Psoas muscle (tissue), 8 donors: ENCODE data around the gene AMN. TPM values are rescaled to one million over a fixed set of nuclear protein-coding genes. Genes with fewer than 3 reads are reported as not detected.

Experiments used
- ATAC-seq, 4 donors: fragments of 200-7000 bp; cut with Tn5 transposase; one replicate each; pipeline ENCODE4 v1.9.1; 2020; ENCODE audit warnings: moderate library complexity in 3 of 4, mild to moderate bottlenecking in 2 of 4
- DNase-seq, 2 donors: peaks; one replicate each; pipeline ENCODE4 v3.0.0-alpha.2; 2020
- H3K27ac ChIP-seq: fragments of 200-600 bp; one replicate; pipeline ENCODE4 v1.8.0; 2022
- H3K27me3 ChIP-seq, 3 donors: fragments of 200-600 bp in 1 of 3; one replicate each; pipeline versions ENCODE4 v1.6.1 to v1.8.0; 2013 to 2022; ENCODE audit warnings: low read length in 2 of 3, mild to moderate bottlenecking in 2 of 3, moderate library complexity in 1 of 3; ENCODE audit not compliant: insufficient read depth in 3 of 3
- H3K36me3 ChIP-seq, 2 donors: fragments of 200-600 bp in 1 of 2; one replicate each; pipeline versions ENCODE4 v1.6.1 to v1.8.0; 2013 to 2022; ENCODE audit warnings: low read depth in 1 of 2, mild to moderate bottlenecking in 1 of 2, moderate library complexity in 1 of 2; ENCODE audit not compliant: insufficient read depth in 1 of 2
- H3K4me1 ChIP-seq: fragments of 200-600 bp; one replicate; pipeline ENCODE4 v1.8.0; 2022
- H3K4me3 ChIP-seq: fragments of 200-600 bp; one replicate; pipeline ENCODE4 v1.8.0; 2022; ENCODE audit warnings: mild to moderate bottlenecking
- H3K9me3 ChIP-seq: fragments of 200-600 bp; one replicate; pipeline ENCODE4 v1.8.0; 2022
- CTCF ChIP-seq: fragments of 200-600 bp; IDR thresholded peaks from one replicate; pipeline ENCODE4 v1.8.0; 2022; ENCODE audit warnings: antibody characterized with exemption
- WGBS, 3 donors: extraction: QIAGEN DNeasy Blood & Tissue Kit; methylation state at CpG; one replicate each; pipeline versions ENCODE4 v1.1.6 to v1.1.7; 2013; 5-methylcytosine and 5-hydroxymethylcytosine counted together
- intact Hi-C, 2 donors: fragments of 100-400 bp; cut with DNase I; formaldehyde crosslinking; loops; one replicate each; pipeline versions ENCODE4 v1.11.0 to v1.14.2; 2022
- polyA plus RNA-seq, 3 donors: library from polyadenylated mRNA; stranded (reverse); fragments of 200-250 nt; gene quantifications; one replicate each; pipeline ENCODE4 v1.2.3, GENCODE V29; 2013
- total RNA-seq, 4 donors: library from RNA; stranded (reverse); fragmentation: NEBNext Ultra II Directional in 2 of 4; extraction: Animal tissue kit (Norgen Biotek cat#: 25700) in 2 of 4; gene quantifications; one replicate each; pipeline versions ENCODE4 v1.2.1 to v1.2.4, GENCODE V29; 2021 to 2023
- donor health status: healthy with polysubstance abuse.
- donor health status: DM: no; HTN: no; CAD: no; lungs with moderate emphysema.
- donor health status: Bipolar disorder and iron deficiency.
- donor health status: healthy.
- donor health status: DM: yes; HTN: yes; CAD: no.
- donor health status: DM: no; HTN: no; CAD: no.
- donor health status: DM: no; HTN: no; CAD: no.
- donor health status: DM: yes; HTN: yes; CAD: no.

Gene AMN
- total and polyA plus RNA-seq, 7 donors = 0.18 to 0.19 (median 0.18) TPM; not detected in 4

GRCh38 chr14:102955636-102956408 lies 33.4 kb downstream of the AMN start:
- ATAC-seq (no peak), DNase-seq (no peak)
- Histone ChIP-seq H3K27ac (no peak overlapping the region), H3K4me3 (no peak overlapping the region), H3K36me3 (peaks cover 3 to 99% of the 10 kb centered on the region in 2 donors), H3K27me3 (no peaks in the 10 kb centered on the region), H3K4me1 (no peaks in the 10 kb centered on the region), H3K9me3 (no peaks in the 10 kb centered on the region)
- intact Hi-C loops = no loop called here
- WGBS, 3 donors = 88 to 91% (median 89%) methylated on average over 8 of the region's 8 CpGs
- TF ChIP-seq CTCF = no peak

- Histone ChIP-seq H3K27me3 (no peaks in the 10 kb centered on the region), H3K36me3 (peaks cover 3 to 99% of the 10 kb centered on the region in 2 donors), H3K9me3 (no peaks in the 10 kb centered on the region), H3K27ac (no peak overlapping the region), H3K4me3 (no peak overlapping the region), H3K4me1 (no peaks in the 10 kb centered on the region)
- WGBS, 3 donors = 78 to 84% (median 82%) methylated on average over 10 of the region's 10 CpGs
- intact Hi-C loops = no loop called here
- DNase-seq (no peak), ATAC-seq (no peak)
- no peak for TF ChIP-seq CTCF
These were observed 34.8 kb downstream of the AMN start for GRCh38 chr14:102957222-102957621.

GRCh38 chr14:102958461-102958860 lies 36.0 kb downstream of the AMN start:
- DNase-seq (no peak), ATAC-seq (no peak)
- no peak for TF ChIP-seq CTCF
- 93 to 95% (median 93%) methylated on average over 10 of the region's 10 CpGs for WGBS, 3 donors
- intact Hi-C loops = no loop called here
- H3K27ac ChIP-seq = no peak overlapping the region
- H3K4me3 ChIP-seq = no peak overlapping the region
- H3K4me1 ChIP-seq = no peaks in the 10 kb centered on the region
- H3K27me3 ChIP-seq = no peaks in the 10 kb centered on the region
- H3K36me3 ChIP-seq = peaks cover 7 to 99% of the 10 kb centered on the region in 2 donors
- H3K9me3 ChIP-seq = no peaks in the 10 kb centered on the region

- Histone ChIP-seq H3K9me3 (no peaks in the 10 kb centered on the region), H3K36me3 (peaks cover 11 to 100% of the 10 kb centered on the region in 2 donors), H3K4me1 (peaks cover 7% of the 10 kb centered on the region), H3K4me3 (no peak overlapping the region), H3K27ac (no peak overlapping the region), H3K27me3 (no peaks in the 10 kb centered on the region)
- DNase-seq (no peak), ATAC-seq (no peak)
- no peak for TF ChIP-seq CTCF
- intact Hi-C loops = no loop called here
- 75 to 81% (median 79%) methylated on average over 9 of the region's 9 CpGs for WGBS, 3 donors
These were observed 39.7 kb downstream of the AMN start for GRCh38 chr14:102962111-102962627.
